Spinal cord (tissue), 10 donors: ENCODE data around the gene CPSF2. TPM values are rescaled to one million over a fixed set of nuclear protein-coding genes. Genes with fewer than 3 reads are reported as not detected.

Experiments used
- DNase-seq, 6 donors: peaks; one replicate each; pipeline versions ENCODE4 v3.0.0 to v3.0.0-alpha.2; 2013 to 2015; ENCODE audit warnings: low spot score in 6 of 6, low read depth in 4 of 6
- H3K27ac ChIP-seq: one replicate; pipeline ENCODE4 v1.5.1; 2013; ENCODE audit warnings: low read depth, low read length, control low read depth
- H3K27me3 ChIP-seq: one replicate; pipeline ENCODE4 v1.6.1; 2013; ENCODE audit warnings: low read length; ENCODE audit not compliant: control insufficient read depth, insufficient read depth
- H3K36me3 ChIP-seq: one replicate; pipeline ENCODE4 v1.6.1; 2013; ENCODE audit warnings: low read length; ENCODE audit not compliant: control insufficient read depth, insufficient read depth
- H3K4me1 ChIP-seq: one replicate; pipeline ENCODE4 v1.6.1; 2013; ENCODE audit warnings: low read length; ENCODE audit not compliant: control insufficient read depth, insufficient read depth
- H3K4me3 ChIP-seq: one replicate; pipeline ENCODE4 v1.5.1; 2013; ENCODE audit warnings: low read depth, low read length, control low read depth
- H3K9me3 ChIP-seq: one replicate; pipeline ENCODE4 v1.6.1; 2013; ENCODE audit warnings: low read length; ENCODE audit not compliant: control insufficient read depth, insufficient read depth
- WGBS: methylation state at CpG from one replicate; pipeline ENCODE4 v1.1.5; 2013; ENCODE audit warnings: missing lambda C conversion rate; ENCODE audit not compliant: insufficient coverage; 5-methylcytosine and 5-hydroxymethylcytosine counted together
- long read RNA-seq, 4 donors: transcript quantifications; one replicate each; lab custom pipeline, GENCODE V29; 2026
- polyA plus RNA-seq, 2 donors: library from polyadenylated mRNA; unstranded; fragments of 120-200 nt; gene quantifications; one replicate each; pipeline ENCODE4 v1.2.1, GENCODE V29; 2013; ENCODE audit not compliant: insufficient read length in 2 of 2
- total RNA-seq, 2 donors: library from RNA; depleted of rRNA in 1 of 2; stranded (reverse); fragments of 120-200 nt in 1 of 2; fragments of >200 nt in 1 of 2; gene quantifications; one replicate each; pipeline versions ENCODE4 v1.2.3 to v1.2.4, GENCODE V29; 2013 to 2014
- donor health status: healthy.

Gene CPSF2
- total RNA-seq (10 to 100 TPM; 28.9 to 56.8 TPM), polyA plus RNA-seq (10 to 100 TPM; 39.3 to 57.5 TPM)
- long read RNA-seq, donor 1, full-length matches to known transcripts = 2 of 2 reads
- long read RNA-seq, donor 1, partial matches to known transcripts = 0 of 2 reads
- long read RNA-seq, donor 1, other reads (novel, unspliced or antisense) = 0 of 2 reads
- long read RNA-seq, donor 2, full-length matches to known transcripts = 1 of 1 reads
- long read RNA-seq, donor 2, partial matches to known transcripts = 0 of 1 reads
- long read RNA-seq, donor 2, other reads (novel, unspliced or antisense) = 0 of 1 reads
- long read RNA-seq, donor 3, full-length matches to known transcripts = 1 of 1 reads
- long read RNA-seq, donor 3, partial matches to known transcripts = 0 of 1 reads
- long read RNA-seq, donor 3, other reads (novel, unspliced or antisense) = 0 of 1 reads
- long read RNA-seq, donor 4, full-length matches to known transcripts = 3 of 8 reads
- long read RNA-seq, donor 4, partial matches to known transcripts = 5 of 8 reads
- long read RNA-seq, donor 4, other reads (novel, unspliced or antisense) = 0 of 8 reads

DNA sequence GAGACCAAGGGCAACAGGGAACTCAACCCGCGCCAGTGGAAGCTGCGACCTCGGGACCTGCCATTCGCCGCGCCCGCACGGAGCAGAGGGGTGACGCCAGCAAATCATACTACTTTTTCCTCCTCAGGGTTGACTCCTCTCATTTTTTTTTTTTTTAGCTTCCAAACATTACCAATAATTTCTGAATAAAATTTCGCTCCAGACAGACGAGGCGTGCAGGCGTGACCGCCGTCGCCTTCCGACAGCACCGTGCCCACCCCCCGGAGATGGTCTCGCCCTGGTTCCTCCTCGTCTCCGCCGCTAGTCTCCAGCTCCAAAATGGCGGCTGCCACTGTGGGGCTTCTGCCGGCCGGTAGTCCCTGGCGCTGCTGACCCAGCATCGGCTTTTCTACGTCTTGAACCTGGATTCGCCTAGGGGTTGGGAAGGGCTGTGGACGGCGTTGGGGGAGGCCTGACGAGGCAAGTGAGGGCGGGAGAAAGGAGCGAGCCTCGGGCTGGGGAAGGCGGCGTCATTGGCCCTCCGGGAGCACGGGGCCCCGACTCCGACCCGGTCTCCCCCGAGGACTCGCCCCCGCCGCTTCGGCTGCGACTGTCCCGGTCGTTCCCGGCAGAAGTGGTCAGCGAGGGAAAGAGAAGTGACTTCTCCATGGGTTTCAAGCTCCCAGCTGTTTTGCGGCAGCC, at the start of gene CPSF2, which contains the start of gene NDUFB1:
TSS of gene CPSF2 (plus strand) at position 300 of the 681 bp plus-strand sequence. CDS start 9,016 bp downstream, outside the sequence.
TSS of gene NDUFB1 (minus strand) at position 37 of the 681 bp plus-strand sequence. CDS start 4,069 bp downstream, outside the sequence.
- H3K27ac ChIP-seq = peak within 1 kb of the TSS; percentile 96
- H3K27me3 ChIP-seq = no peaks in the 10 kb centered on the region
- H3K4me1 ChIP-seq = peaks cover 19% of the 10 kb centered on the region
- peak within 1 kb of the TSS; percentile 95 for H3K4me3 ChIP-seq
- peaks cover 10% of the 10 kb centered on the region for H3K36me3 ChIP-seq
- H3K9me3 ChIP-seq = no peaks in the 10 kb centered on the region
- WGBS = under 1% methylated on average over 55 of the region's 55 CpGs
- DNase-seq = peak; percentile 68 to 95 (median 80)

DNA sequence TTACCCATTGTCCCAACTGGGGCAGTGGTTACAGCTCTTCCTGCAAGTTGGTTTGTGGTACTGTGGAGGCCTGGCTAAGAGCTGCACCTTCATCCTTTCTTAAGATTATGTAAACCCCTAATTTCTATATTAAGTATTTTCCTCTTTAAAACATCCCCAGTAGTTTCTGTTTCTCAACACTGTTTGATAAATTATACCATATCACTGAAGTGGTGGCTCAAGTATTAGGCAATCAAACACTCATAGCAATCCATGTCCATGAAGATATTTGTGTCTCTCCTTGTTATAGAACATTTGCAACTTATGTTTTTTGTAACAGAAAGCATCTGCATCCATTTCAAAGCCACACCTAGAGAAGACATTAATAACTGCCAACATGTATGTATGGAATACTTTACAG, 47.2 kb upstream of the CPSF2 start:
- Histone ChIP-seq H3K9me3 (no peaks in the 10 kb centered on the region), H3K27me3 (no peaks in the 10 kb centered on the region), H3K4me1 (no peaks in the 10 kb centered on the region), H3K36me3 (peaks cover 42% of the 10 kb centered on the region), H3K27ac (no peak overlapping the region), H3K4me3 (no peak overlapping the region)
- no peak for DNase-seq

GRCh38 chr14:92088494-92088893, 33.3 kb upstream of the CPSF2 start:
- Histone ChIP-seq H3K27me3 (no peaks in the 10 kb centered on the region), H3K9me3 (no peaks in the 10 kb centered on the region), H3K27ac (no peak overlapping the region), H3K36me3 (peaks cover 26% of the 10 kb centered on the region), H3K4me3 (no peak overlapping the region), H3K4me1 (no peaks in the 10 kb centered on the region)
- 89% methylated on average over 2 of the region's 5 CpGs for WGBS
- DNase-seq = no peak

DNA sequence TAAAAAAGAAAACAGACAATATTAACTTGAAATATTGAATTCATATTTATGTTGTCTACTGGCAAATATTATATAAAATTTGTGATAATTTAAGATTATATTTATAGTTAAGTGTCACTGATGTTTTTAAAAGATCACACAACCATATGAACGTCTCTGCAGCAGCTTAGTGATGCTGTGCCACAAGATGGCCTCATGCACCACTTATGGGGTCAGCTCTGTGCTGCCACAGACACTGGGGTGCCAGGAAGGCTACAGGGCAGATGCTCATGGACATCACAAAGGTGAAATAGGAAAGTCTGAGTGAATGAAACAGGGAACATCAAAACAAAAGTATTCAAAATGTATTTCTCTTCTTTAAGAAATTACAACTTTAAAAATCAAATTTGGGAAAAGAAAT, 28.4 kb upstream of the CPSF2 start:
- peaks cover 24% of the 10 kb centered on the region for H3K36me3 ChIP-seq
- WGBS = no CpG with 5 or more reads among the region's 1 CpG
- DNase-seq = peak in 2 of 6 donors; percentile 16 to 60

DNA sequence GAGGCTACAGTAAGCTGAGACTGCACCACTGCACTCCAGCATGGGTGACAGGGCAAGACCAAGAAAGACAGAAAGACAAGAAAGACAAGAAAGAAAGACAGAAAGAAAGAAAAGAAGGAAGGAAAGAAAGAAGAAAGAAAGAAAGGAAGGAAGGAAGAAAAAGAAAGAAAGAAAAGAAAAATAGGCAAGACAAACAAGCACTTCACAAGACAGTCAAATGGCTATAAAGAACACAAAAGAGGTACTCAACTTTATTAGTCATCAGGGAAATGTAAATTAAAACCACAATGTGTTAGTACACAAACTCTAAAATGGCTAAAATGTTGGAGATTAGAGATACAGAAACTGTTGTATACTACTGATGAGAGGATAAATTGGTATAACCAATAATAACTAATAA, 22.0 kb upstream of the CPSF2 start:
- no peak for DNase-seq
- H3K4me1 ChIP-seq = peaks cover 4% of the 10 kb centered on the region
- no peak overlapping the region for H3K4me3 ChIP-seq
- no peaks in the 10 kb centered on the region for H3K27me3 ChIP-seq
- no peak overlapping the region for H3K27ac ChIP-seq
- H3K36me3 ChIP-seq = peaks cover 8% of the 10 kb centered on the region
- H3K9me3 ChIP-seq = no peaks in the 10 kb centered on the region

More for the DNA sequence above, 28.4 kb upstream of the CPSF2 start:
- Histone ChIP-seq H3K4me1 (no peaks in the 10 kb centered on the region), H3K27ac (no peak overlapping the region), H3K4me3 (no peak overlapping the region), H3K27me3 (no peaks in the 10 kb centered on the region), H3K9me3 (no peaks in the 10 kb centered on the region)

GRCh38 chr14:92103363-92103989, 18.3 kb upstream of the CPSF2 start:
- H3K27ac ChIP-seq = no peak overlapping the region
- no peaks in the 10 kb centered on the region for H3K9me3 ChIP-seq
- H3K4me3 ChIP-seq = no peak overlapping the region
- no peak for DNase-seq
- H3K27me3 ChIP-seq = no peaks in the 10 kb centered on the region
- H3K4me1 ChIP-seq = peaks cover 13% of the 10 kb centered on the region
- H3K36me3 ChIP-seq = no peaks in the 10 kb centered on the region
- 88% methylated on average over 4 of the region's 7 CpGs for WGBS

GRCh38 chr14:92105073-92105892, 16.5 kb upstream of the CPSF2 start:
- Histone ChIP-seq H3K27me3 (no peaks in the 10 kb centered on the region), H3K36me3 (no peaks in the 10 kb centered on the region), H3K9me3 (no peaks in the 10 kb centered on the region), H3K4me1 (peaks cover 13% of the 10 kb centered on the region), H3K27ac (peak overlapping the region; percentile 82), H3K4me3 (peak overlapping the region; percentile 87)
- 72% methylated on average over 10 of the region's 16 CpGs for WGBS
- no peak for DNase-seq

DNA sequence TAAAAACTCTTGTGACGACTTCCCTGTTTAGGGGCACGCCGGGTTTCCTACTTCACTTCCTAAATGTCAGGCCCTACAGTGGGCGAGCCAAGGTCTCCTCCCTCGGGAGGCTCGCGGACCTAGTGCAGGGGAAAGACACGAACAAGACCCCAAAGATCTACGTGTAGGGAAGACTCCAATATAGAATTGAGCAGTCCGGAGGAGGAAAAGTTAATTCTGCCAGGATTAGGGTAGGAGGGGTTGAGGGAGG, 16.0 kb upstream of the CPSF2 start:
- 0% methylated on average over 10 of the region's 10 CpGs for WGBS
- Histone ChIP-seq H3K4me1 (peaks cover 13% of the 10 kb centered on the region), H3K27me3 (no peaks in the 10 kb centered on the region), H3K4me3 (peak overlapping the region; percentile 87), H3K36me3 (no peaks in the 10 kb centered on the region), H3K9me3 (no peaks in the 10 kb centered on the region), H3K27ac (peak overlapping the region; percentile 82)
- peak in 1 of 6 donors; percentile 24 for DNase-seq
